ENCODE measurements around the gene ASPG. TPM values are rescaled to one million over a fixed set of nuclear protein-coding genes. Genes with fewer than 3 reads are reported as not detected.

The ASPG gene
- total RNA-seq, 2 experiments from 2014 or later, result not detected

DNA sequence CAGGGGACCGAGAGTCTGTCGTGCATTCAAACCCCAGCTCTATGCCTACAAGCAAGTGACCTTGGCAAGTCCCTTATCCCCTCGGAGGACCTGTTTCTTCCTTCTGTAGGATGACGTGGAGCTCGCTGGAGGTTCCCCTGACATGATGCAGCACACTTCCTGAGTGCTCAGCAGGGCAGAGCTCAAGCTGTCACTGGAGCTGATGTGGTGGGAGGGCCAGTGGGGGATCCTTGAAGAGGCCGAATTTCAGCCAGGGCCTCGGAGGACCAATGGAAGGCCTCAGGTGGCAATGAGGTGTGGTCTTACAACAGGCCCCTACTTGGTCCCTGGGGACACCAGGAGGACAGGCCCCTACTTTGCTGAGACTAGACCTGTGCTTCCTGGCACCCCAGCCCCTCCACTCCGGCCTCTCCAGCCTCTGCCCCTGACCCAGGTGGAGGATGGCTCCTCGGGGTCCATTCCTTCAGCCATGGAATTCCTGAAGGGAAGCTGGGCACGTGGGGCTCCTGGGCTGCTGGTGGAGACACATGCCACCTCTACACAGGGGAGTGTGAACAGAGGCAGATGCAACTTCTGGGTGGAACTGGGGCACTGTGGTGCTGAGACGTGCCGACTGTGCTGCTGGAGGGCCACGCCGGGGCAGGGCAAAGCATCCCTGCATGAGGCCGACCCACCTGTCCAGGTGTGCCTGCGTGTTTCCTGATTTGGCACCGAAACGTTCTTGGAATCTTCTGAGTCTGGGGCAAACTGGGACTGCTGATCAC is 34.2 kb downstream of the ASPG start:
- Mint-ChIP-seq H3K4me3 (no peak overlapping the region), H3K27me3 (peaks cover 37% of the 10 kb centered on the region), H3K4me1 (ENCODE audit: low read depth) (no peaks in the 10 kb centered on the region), H3K9me3 (no peaks in the 10 kb centered on the region), H3K27ac (no peak overlapping the region), H3K36me3 (ENCODE audit: low read depth) (no peaks in the 10 kb centered on the region)
- DNase-seq (no peak), ATAC-seq (ENCODE audit: poor library complexity) (no peak)
- H3K27me3 ChIP-seq (ENCODE audit: control insufficient read depth in 1 of 2, insufficient read depth in 2 of 2, low read length in 2 of 2), result peaks cover 25 to 39% of the 10 kb centered on the region in 2 experiments
- H3K27ac ChIP-seq (ENCODE audit: low read depth in 1 of 2, low read length in 2 of 2), result no peak overlapping the region
- intact Hi-C loops (cut with DNase I, micrococcal nuclease), result no loop called here
- no peaks in the 10 kb centered on the region for H3K36me3 ChIP-seq (ENCODE audit: insufficient read depth, low read length)
- POLR2A ChIA-PET, result no interaction called here
- no peak overlapping the region for H3K4me3 ChIP-seq (ENCODE audit: low read length)
- TF ChIP-seq, protein P1, sequence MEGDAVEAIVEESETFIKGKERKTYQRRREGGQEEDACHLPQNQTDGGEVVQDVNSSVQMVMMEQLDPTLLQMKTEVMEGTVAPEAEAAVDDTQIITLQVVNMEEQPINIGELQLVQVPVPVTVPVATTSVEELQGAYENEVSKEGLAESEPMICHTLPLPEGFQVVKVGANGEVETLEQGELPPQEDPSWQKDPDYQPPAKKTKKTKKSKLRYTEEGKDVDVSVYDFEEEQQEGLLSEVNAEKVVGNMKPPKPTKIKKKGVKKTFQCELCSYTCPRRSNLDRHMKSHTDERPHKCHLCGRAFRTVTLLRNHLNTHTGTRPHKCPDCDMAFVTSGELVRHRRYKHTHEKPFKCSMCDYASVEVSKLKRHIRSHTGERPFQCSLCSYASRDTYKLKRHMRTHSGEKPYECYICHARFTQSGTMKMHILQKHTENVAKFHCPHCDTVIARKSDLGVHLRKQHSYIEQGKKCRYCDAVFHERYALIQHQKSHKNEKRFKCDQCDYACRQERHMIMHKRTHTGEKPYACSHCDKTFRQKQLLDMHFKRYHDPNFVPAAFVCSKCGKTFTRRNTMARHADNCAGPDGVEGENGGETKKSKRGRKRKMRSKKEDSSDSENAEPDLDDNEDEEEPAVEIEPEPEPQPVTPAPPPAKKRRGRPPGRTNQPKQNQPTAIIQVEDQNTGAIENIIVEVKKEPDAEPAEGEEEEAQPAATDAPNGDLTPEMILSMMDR (IDR thresholded peaks at IDR 0.05), result no peak
- CTCF ChIA-PET, result no interaction called here
- peaks cover 0 to 25% of the 10 kb centered on the region in 2 experiments for H3K9me3 ChIP-seq (ENCODE audit: control insufficient read depth in 1 of 2, insufficient read depth in 1 of 2, low read length in 2 of 2)
- H3K4me1 ChIP-seq (ENCODE audit: insufficient read depth, low read length), result peaks cover 4% of the 10 kb centered on the region

DNA sequence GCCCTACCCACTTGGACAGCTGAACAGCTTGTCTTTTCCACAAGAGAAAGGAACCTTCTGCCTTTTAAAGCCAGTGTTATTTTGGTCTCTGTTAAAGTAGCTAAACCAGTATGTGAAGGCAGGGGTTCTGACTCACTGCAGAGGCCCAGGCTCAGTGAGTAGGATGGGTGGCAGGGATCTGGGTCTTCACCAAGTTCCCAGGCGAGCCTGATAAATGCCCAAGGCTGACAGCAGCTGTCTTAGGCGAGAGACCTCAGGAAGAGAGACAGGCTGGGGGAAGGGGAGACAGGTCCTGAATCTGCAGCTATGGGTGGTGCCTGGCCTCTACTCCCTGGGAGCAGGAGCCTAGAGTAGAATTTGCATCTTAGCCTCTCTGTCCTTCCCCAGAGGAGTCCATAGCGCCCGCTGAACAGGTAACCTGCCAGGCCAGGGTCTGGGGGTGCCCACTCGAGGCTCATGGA is 34.8 kb downstream of the ASPG start:
- CTCF ChIA-PET, result no interaction called here
- DNase-seq (no peak), ATAC-seq (ENCODE audit: poor library complexity) (no peak)
- Mint-ChIP-seq H3K9me3 (peaks cover 4% of the 10 kb centered on the region), H3K4me1 (ENCODE audit: low read depth) (no peaks in the 10 kb centered on the region), H3K4me3 (no peak overlapping the region), H3K27ac (no peak overlapping the region), H3K27me3 (peaks cover 37% of the 10 kb centered on the region), H3K36me3 (ENCODE audit: low read depth) (no peaks in the 10 kb centered on the region)
- Histone ChIP-seq H3K9me3 (ENCODE audit: control insufficient read depth in 1 of 2, insufficient read depth in 1 of 2, low read length in 2 of 2) (peaks cover 0 to 27% of the 10 kb centered on the region in 2 experiments), H3K27ac (ENCODE audit: low read depth in 1 of 2, low read length in 2 of 2) (no peak overlapping the region), H3K4me3 (ENCODE audit: low read length) (no peak overlapping the region), H3K27me3 (ENCODE audit: control insufficient read depth in 1 of 2, insufficient read depth in 2 of 2, low read length in 2 of 2) (peaks cover 25 to 39% of the 10 kb centered on the region in 2 experiments), H3K4me1 (ENCODE audit: insufficient read depth, low read length) (peaks cover 4% of the 10 kb centered on the region), H3K36me3 (ENCODE audit: insufficient read depth, low read length) (no peaks in the 10 kb centered on the region)
- TF ChIP-seq, protein P1 (IDR thresholded peaks at IDR 0.05), result no peak
- intact Hi-C loops (cut with DNase I, micrococcal nuclease), result no loop called here
- POLR2A ChIA-PET, result no interaction called here

DNA sequence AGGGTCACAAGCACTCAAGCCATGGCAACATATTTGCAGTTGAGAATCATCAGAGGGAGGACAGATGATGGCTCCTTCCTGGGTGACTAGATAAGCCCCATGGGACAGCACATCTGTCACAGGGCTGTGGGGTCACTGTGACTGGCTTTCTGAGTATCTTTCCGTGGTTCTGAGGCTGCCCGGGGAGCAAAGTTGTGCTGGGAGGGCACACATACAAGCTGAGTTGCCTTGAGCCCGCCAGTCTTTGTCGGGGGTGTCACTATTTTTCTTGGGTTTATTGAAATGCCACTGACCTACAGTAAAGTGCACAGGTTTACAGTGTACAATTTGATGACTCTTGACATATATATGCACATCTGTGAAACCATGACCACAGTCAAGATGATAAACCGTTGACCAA is 35.6 kb downstream of the ASPG start:
- Mint-ChIP-seq H3K27me3 (peaks cover 33% of the 10 kb centered on the region), H3K4me1 (ENCODE audit: low read depth) (no peaks in the 10 kb centered on the region)
- CTCF ChIA-PET, result no interaction called here

More for the DNA sequence above, 35.6 kb downstream of the ASPG start:
- no peak overlapping the region for H3K27ac Mint-ChIP-seq
- Histone ChIP-seq H3K4me3 (ENCODE audit: low read length) (no peak overlapping the region), H3K36me3 (ENCODE audit: insufficient read depth, low read length) (no peaks in the 10 kb centered on the region), H3K9me3 (ENCODE audit: control insufficient read depth in 1 of 2, insufficient read depth in 1 of 2, low read length in 2 of 2) (peaks cover 0 to 18% of the 10 kb centered on the region in 2 experiments), H3K4me1 (ENCODE audit: insufficient read depth, low read length) (peaks cover 4% of the 10 kb centered on the region), H3K27ac (ENCODE audit: low read depth in 1 of 2, low read length in 2 of 2) (no peak overlapping the region), H3K27me3 (ENCODE audit: control insufficient read depth in 1 of 2, insufficient read depth in 2 of 2, low read length in 2 of 2) (peaks cover 19 to 32% of the 10 kb centered on the region in 2 experiments)
- TF ChIP-seq, protein P1 (IDR thresholded peaks at IDR 0.05), result no peak
- DNase-seq (no peak), ATAC-seq (ENCODE audit: poor library complexity) (no peak)
- POLR2A ChIA-PET, result no interaction called here
- H3K9me3 Mint-ChIP-seq, result peaks cover 4% of the 10 kb centered on the region
- intact Hi-C loops (cut with DNase I, micrococcal nuclease), result no loop called here
- no peaks in the 10 kb centered on the region for H3K36me3 Mint-ChIP-seq (ENCODE audit: low read depth)
- no peak overlapping the region for H3K4me3 Mint-ChIP-seq

Data from CD4-positive, alpha-beta T cell (primary cell).